Measurements from ENCODE around the gene TMEM41A.
A peak's percentile ranks its signal among the peaks of the same experiment; 100 is the strongest.

Gene TMEM41A

GRCh38 chr3:185498503-185499396, at the start of gene TMEM41A:
Gene TMEM41A (minus strand): TSS chr3:185499035. CDS start chr3:185498961, 74 bp downstream.
- DNase-seq (ENCODE audit: low read depth, low spot score): peak; percentile 65

GRCh38 chr3:185540695-185541094, 41.9 kb upstream of the TMEM41A start:
- no peak for DNase-seq (ENCODE audit: low read depth, low spot score)

GRCh38 chr3:185539934-185540333, 41.1 kb upstream of the TMEM41A start:
- DNase-seq (ENCODE audit: low read depth, low spot score): no peak

GRCh38 chr3:185537369-185537970, 38.6 kb upstream of the TMEM41A start:
- DNase-seq (ENCODE audit: low read depth, low spot score): no peak

- DNase-seq (ENCODE audit: low read depth, low spot score): no peak
These were observed 35.7 kb upstream of the TMEM41A start for GRCh38 chr3:185534511-185534910.

- no peak for DNase-seq (ENCODE audit: low read depth, low spot score)
These were observed 34.1 kb upstream of the TMEM41A start for GRCh38 chr3:185532901-185533300.

- no peak for DNase-seq (ENCODE audit: low read depth, low spot score)
These were observed 32.0 kb upstream of the TMEM41A start for GRCh38 chr3:185530856-185531255.

GRCh38 chr3:185528532-185528931, 29.7 kb upstream of the TMEM41A start:
- DNase-seq (ENCODE audit: low read depth, low spot score): no peak

GRCh38 chr3:185527364-185527763, 28.5 kb upstream of the TMEM41A start:
- no peak for DNase-seq (ENCODE audit: low read depth, low spot score)

GRCh38 chr3:185526349-185526951, 27.6 kb upstream of the TMEM41A start:
- no peak for DNase-seq (ENCODE audit: low read depth, low spot score)

- no peak for DNase-seq (ENCODE audit: low read depth, low spot score)
These were observed 22.7 kb upstream of the TMEM41A start for GRCh38 chr3:185521349-185522138.

GRCh38 chr3:185519021-185519420, 20.2 kb upstream of the TMEM41A start:
- DNase-seq (ENCODE audit: low read depth, low spot score): peak; percentile 23

- DNase-seq (ENCODE audit: low read depth, low spot score): no peak
These were observed 18.7 kb upstream of the TMEM41A start for GRCh38 chr3:185517387-185518130.

- no peak for DNase-seq (ENCODE audit: low read depth, low spot score)
These were observed 12.9 kb upstream of the TMEM41A start for GRCh38 chr3:185511711-185512110.

- DNase-seq (ENCODE audit: low read depth, low spot score): no peak
These were observed 9.6 kb upstream of the TMEM41A start for GRCh38 chr3:185508335-185508991.

GRCh38 chr3:185507883-185508282, 9.0 kb upstream of the TMEM41A start:
- DNase-seq (ENCODE audit: low read depth, low spot score): no peak

GRCh38 chr3:185504636-185505035, 5.8 kb upstream of the TMEM41A start:
- no peak for DNase-seq (ENCODE audit: low read depth, low spot score)

- no peak for DNase-seq (ENCODE audit: low read depth, low spot score)
These were observed 4.7 kb upstream of the TMEM41A start for GRCh38 chr3:185503521-185503920.

- no peak for DNase-seq (ENCODE audit: low read depth, low spot score)
These were observed 4.2 kb upstream of the TMEM41A start for GRCh38 chr3:185502987-185503386.

GRCh38 chr3:185490241-185490640, 8.6 kb downstream of the TMEM41A start:
- DNase-seq (ENCODE audit: low read depth, low spot score): no peak

- DNase-seq (ENCODE audit: low read depth, low spot score): no peak
These were observed 9.4 kb downstream of the TMEM41A start for GRCh38 chr3:185489462-185489861.

Measured in iPS DF 19.7 (cell line).